ENCODE results near the gene SLC22A23. TPM values are rescaled to one million over a fixed set of nuclear protein-coding genes. Genes with fewer than 3 reads are reported as not detected.

Gene SLC22A23
- polyA plus RNA-seq, 1 donor (not counting 4 experiments of a cell fraction or from before 2014, with no cell fraction given) = 4.3 TPM

DNA sequence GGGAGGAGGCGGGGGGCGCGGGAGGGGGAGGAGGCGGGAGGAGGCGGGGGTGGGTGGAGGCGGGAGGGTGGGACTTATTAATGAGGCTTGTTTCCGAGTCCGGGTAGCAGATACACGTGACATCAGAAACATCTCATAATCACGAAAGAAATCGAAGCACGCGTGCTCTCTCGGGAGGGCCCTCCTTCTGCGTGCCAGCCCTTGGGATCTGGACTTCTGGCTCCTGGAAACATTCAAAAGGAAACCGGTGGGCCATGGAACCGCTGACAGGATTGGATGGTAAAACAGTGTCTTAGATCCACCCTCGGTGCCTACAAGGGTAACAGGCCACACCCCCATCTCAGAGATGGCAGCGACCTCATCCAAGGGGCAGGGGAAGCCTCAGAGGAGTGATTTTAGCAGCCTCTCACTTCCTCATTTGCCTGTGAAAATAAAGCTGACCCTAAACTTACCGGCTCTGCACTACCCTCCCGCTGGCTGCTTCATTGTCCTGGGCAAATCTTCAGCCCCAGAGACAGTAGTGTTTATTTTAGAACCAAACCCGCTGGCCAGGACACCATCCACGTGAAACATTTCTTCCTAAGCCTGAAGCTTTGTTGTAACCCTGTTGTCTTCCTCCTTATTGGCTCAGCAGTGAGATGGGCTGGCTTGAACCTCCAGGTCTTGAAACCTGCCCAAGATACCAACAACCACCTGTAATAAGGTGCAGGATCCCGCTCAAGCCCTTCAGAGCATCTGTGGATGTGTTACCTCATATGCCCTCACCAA is 100.6 kb downstream of the SLC22A23 start:
- H3K9me1 ChIP-seq (ENCODE audit: control insufficient read depth, extremely low read depth, insufficient read depth, low read length) = peaks cover 2% of the 10 kb centered on the region
- H3K4me2 ChIP-seq (ENCODE audit: control insufficient read depth, extremely low read depth, insufficient read depth, low read depth, low read length) = peak overlapping the region; percentile 57
- DNase-seq (ENCODE audit: low read depth, low spot score) (no peak), FAIRE-seq (peak; percentile 17)
- dilution Hi-C loops (cut with MboI; ENCODE audit: extremely low pct_ligation_motif_present, low sequenced_read_pairs) = no loop called here
- peak overlapping the region; percentile 43 for H3K9ac ChIP-seq (ENCODE audit: control insufficient read depth, extremely low read depth, insufficient read depth, low read length)
- H3K4me1 ChIP-seq (ENCODE audit: control insufficient read depth, extremely low read depth, insufficient read depth, low read length) = peaks cover 23% of the 10 kb centered on the region
- peak overlapping the region in 2 of 3 experiments; percentile 5 to 50 for H3K4me3 ChIP-seq (ENCODE audit: control insufficient read depth in 2 of 3, extremely low read depth in 1 of 3, insufficient read depth in 2 of 3, low read depth in 1 of 3, low read length in 3 of 3)
- no peak overlapping the region for H3K27ac ChIP-seq (ENCODE audit: control insufficient read depth, insufficient read depth, low read length)
- H2AFZ ChIP-seq (ENCODE audit: control insufficient read depth, low read length) = peak overlapping the region; percentile 55
- H4K20me1 ChIP-seq (ENCODE audit: control insufficient read depth, extremely low read depth, insufficient read depth, low read length) = no peaks in the 10 kb centered on the region
- H3K9me3 ChIP-seq (ENCODE audit: control insufficient read depth, low read depth, low read length) = no peaks in the 10 kb centered on the region
- no peaks in the 10 kb centered on the region for H3K27me3 ChIP-seq (ENCODE audit: control insufficient read depth, extremely low read depth, insufficient read depth, low read length)
- H3K36me3 ChIP-seq (ENCODE audit: control insufficient read depth in 2 of 2, extremely low read depth in 1 of 2, insufficient read depth in 2 of 2, low read length in 2 of 2) = no peaks in the 10 kb centered on the region
- TF ChIP-seq EZH2 (IDR thresholded peaks at IDR 0.05; ENCODE audit: low read length) = no peak
- TF ChIP-seq, protein P1, sequence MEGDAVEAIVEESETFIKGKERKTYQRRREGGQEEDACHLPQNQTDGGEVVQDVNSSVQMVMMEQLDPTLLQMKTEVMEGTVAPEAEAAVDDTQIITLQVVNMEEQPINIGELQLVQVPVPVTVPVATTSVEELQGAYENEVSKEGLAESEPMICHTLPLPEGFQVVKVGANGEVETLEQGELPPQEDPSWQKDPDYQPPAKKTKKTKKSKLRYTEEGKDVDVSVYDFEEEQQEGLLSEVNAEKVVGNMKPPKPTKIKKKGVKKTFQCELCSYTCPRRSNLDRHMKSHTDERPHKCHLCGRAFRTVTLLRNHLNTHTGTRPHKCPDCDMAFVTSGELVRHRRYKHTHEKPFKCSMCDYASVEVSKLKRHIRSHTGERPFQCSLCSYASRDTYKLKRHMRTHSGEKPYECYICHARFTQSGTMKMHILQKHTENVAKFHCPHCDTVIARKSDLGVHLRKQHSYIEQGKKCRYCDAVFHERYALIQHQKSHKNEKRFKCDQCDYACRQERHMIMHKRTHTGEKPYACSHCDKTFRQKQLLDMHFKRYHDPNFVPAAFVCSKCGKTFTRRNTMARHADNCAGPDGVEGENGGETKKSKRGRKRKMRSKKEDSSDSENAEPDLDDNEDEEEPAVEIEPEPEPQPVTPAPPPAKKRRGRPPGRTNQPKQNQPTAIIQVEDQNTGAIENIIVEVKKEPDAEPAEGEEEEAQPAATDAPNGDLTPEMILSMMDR (optimal IDR thresholded peaks at IDR 0.05 in 1 of 3, IDR thresholded peaks at IDR 0.05 in 1 of 3, conservative IDR thresholded peaks at IDR 0.05 in 1 of 3; ENCODE audit: extremely low read depth in 1 of 3, insufficient read depth in 2 of 3, low read length in 3 of 3) = no peak
- H3K79me2 ChIP-seq (ENCODE audit: control insufficient read depth, insufficient read depth, low read length) = no peaks in the 10 kb centered on the region

DNA sequence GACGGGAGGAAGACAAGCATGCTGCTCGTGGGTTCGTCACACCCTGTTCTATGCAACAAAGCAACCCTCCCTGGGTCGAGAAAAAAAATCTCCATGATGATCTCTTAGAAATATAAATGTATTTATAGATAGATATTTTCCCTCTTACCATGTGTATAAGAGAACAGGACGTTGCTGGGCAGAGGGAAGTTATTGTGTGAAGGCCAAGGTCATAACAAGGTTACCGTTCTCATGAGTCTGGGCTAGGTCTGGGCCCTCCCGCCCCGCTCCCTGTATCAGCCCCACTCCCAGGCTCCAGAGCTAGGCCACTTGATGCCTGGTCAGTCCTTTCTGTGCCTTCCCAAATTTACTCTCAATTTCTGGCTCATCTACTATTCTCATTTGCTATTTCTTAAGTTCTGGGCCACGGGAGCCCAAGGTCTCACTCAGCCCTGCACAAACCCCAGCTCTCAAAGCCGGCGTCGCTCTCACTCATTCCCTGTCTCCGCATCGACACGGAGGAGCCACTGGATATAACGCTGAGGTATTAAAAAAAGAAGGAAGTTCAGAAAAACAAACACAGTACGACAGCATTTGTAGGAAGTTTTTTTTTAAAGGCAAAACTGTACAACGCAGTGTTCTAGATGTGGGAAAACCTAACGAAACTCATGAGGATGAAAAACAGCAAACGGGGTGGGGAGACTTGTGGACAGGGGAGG is 101.3 kb downstream of the SLC22A23 start:
- H3K27me3 ChIP-seq (ENCODE audit: control insufficient read depth, extremely low read depth, insufficient read depth, low read length) = no peaks in the 10 kb centered on the region
- peak overlapping the region in 1 of 3 experiments; percentile 11 for H3K4me3 ChIP-seq (ENCODE audit: control insufficient read depth in 2 of 3, extremely low read depth in 1 of 3, insufficient read depth in 2 of 3, low read depth in 1 of 3, low read length in 3 of 3)
- no peak overlapping the region for H3K4me2 ChIP-seq (ENCODE audit: control insufficient read depth, extremely low read depth, insufficient read depth, low read depth, low read length)
- H3K27ac ChIP-seq (ENCODE audit: control insufficient read depth, insufficient read depth, low read length) = no peak overlapping the region
- DNase-seq (ENCODE audit: low read depth, low spot score) (no peak), FAIRE-seq (no peak)
- no peaks in the 10 kb centered on the region for H3K9me3 ChIP-seq (ENCODE audit: control insufficient read depth, low read depth, low read length)
- no peaks in the 10 kb centered on the region for H3K79me2 ChIP-seq (ENCODE audit: control insufficient read depth, insufficient read depth, low read length)
- dilution Hi-C loops (cut with MboI; ENCODE audit: extremely low pct_ligation_motif_present, low sequenced_read_pairs) = no loop called here
- H3K9me1 ChIP-seq (ENCODE audit: control insufficient read depth, extremely low read depth, insufficient read depth, low read length) = peaks cover 2% of the 10 kb centered on the region
- H4K20me1 ChIP-seq (ENCODE audit: control insufficient read depth, extremely low read depth, insufficient read depth, low read length) = no peaks in the 10 kb centered on the region
- no peak overlapping the region for H3K9ac ChIP-seq (ENCODE audit: control insufficient read depth, extremely low read depth, insufficient read depth, low read length)
- peaks cover 23% of the 10 kb centered on the region for H3K4me1 ChIP-seq (ENCODE audit: control insufficient read depth, extremely low read depth, insufficient read depth, low read length)
- TF ChIP-seq, protein P1 (optimal IDR thresholded peaks at IDR 0.05 in 1 of 3, IDR thresholded peaks at IDR 0.05 in 1 of 3, conservative IDR thresholded peaks at IDR 0.05 in 1 of 3; ENCODE audit: extremely low read depth in 1 of 3, insufficient read depth in 2 of 3, low read length in 3 of 3) = no peak
- TF ChIP-seq EZH2 (IDR thresholded peaks at IDR 0.05; ENCODE audit: low read length) = no peak
- no peaks in the 10 kb centered on the region for H3K36me3 ChIP-seq (ENCODE audit: control insufficient read depth in 2 of 2, extremely low read depth in 1 of 2, insufficient read depth in 2 of 2, low read length in 2 of 2)
- peak overlapping the region; percentile 58 for H2AFZ ChIP-seq (ENCODE audit: control insufficient read depth, low read length)

Measured in keratinocyte (primary cell).